Measurements from ENCODE around the gene DCST2. TPM values are rescaled to one million over a fixed set of nuclear protein-coding genes. Genes with fewer than 3 reads are reported as not detected.

Gene DCST2
- polyA plus RNA-seq, 3 donors, result 1.3 to 3.2 (median 2.1) TPM

DNA sequence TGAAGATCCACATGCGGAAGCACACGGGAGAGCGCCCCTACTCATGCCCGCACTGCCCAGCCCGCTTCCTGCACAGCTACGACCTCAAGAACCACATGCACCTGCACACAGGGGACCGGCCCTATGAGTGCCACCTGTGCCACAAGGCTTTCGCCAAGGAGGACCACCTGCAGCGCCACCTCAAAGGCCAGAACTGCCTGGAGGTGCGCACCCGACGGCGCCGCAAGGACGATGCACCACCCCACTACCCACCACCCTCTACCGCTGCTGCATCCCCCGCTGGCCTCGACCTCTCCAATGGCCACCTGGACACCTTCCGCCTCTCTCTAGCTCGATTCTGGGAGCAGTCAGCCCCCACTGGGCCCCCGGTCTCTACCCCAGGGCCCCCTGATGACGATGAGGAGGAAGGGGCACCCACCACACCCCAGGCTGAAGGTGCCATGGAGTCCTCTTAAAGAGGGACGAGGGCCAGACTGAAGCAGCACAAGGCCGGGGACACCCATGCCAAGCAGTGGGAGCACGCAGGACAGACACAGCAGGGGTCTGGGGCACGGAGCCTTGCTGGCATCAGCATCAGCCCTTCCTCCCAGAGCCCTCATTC lies 17.2 kb downstream of the DCST2 start:
- DNase-seq (ENCODE audit: extremely low read depth in 1 of 11, low read depth in 9 of 11, low spot score in 4 of 11), result no peak

DNA sequence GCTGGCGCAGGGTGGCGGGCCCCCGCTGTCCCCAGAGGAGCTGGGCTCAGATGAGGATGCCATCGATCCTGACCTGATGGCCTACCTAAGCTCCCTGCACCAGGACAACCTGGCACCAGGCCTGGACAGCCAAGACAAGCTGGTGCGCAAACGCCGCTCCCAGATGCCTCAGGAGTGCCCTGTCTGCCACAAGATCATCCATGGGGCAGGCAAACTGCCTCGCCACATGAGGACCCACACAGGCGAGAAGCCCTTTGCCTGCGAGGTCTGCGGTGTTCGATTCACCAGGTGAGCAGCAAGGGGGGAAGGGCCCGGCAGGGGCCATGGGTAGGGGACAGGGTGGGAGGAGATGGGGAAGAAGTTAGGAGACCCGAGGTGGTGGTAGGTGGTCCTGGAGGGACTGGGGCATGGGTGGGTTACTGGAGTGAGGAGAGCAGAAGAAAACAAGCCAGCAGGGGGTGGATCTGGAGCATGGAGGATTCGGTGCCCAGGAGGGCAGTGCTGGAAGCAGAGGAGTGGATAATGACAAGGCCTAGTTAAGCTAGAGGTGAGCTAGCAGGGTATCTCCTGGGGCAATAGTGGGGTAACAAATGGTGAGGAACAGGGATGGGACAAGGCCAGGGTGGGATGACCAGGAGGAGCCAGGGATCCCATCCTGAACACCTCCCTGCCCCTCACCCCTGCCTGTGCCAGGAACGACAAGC lies 17.9 kb downstream of the DCST2 start:
- DNase-seq (ENCODE audit: extremely low read depth in 1 of 11, low read depth in 9 of 11, low spot score in 4 of 11), result no peak

DNA sequence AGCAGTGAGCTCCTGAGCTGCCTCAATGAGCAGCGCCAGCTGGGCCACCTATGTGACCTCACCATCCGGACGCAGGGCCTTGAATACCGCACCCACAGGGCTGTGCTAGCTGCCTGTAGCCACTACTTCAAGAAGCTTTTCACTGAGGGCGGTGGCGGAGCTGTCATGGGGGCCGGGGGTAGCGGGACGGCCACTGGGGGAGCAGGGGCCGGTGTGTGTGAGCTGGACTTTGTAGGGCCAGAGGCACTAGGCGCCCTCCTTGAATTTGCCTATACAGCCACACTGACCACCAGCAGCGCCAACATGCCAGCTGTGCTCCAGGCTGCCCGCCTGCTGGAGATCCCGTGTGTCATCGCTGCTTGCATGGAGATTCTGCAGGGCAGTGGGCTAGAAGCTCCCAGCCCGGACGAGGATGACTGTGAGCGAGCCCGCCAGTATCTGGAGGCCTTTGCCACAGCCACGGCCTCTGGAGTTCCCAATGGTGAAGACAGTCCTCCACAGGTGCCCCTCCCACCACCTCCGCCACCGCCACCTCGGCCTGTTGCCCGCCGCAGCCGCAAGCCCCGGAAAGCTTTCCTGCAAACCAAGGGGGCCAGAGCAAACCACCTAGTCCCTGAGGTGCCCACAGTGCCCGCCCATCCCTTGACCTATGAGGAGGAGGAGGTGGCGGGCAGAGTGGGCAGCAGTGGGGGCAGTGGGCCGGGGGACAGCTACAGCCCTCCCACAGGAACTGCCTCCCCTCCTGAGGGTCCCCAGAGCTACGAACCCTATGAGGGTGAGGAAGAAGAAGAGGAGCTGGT lies 18.7 kb downstream of the DCST2 start:
- no peak for DNase-seq (ENCODE audit: extremely low read depth in 1 of 11, low read depth in 9 of 11, low spot score in 4 of 11)

DNA sequence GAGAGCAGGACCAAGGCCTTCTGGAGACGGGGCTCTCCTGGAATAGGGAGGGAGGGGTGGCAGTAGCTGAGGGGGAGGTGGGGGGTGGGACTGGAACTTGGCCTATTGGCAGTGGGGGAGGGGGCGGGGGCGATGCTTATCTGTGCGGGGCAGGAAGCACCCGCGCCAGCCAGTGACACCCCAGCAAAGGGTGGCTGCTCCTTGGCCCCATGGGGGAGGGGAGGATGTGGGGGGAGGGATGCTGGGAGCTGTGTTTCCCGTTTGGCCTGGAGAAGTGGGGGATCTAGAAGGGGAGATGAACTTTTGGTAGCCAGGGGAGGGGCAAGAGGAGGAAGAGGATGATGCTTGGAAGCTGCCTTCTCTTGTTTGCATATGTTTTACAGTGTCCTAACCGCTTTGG lies 19.9 kb downstream of the DCST2 start:
- no peak for DNase-seq (ENCODE audit: extremely low read depth in 1 of 11, low read depth in 9 of 11, low spot score in 4 of 11)

DNA sequence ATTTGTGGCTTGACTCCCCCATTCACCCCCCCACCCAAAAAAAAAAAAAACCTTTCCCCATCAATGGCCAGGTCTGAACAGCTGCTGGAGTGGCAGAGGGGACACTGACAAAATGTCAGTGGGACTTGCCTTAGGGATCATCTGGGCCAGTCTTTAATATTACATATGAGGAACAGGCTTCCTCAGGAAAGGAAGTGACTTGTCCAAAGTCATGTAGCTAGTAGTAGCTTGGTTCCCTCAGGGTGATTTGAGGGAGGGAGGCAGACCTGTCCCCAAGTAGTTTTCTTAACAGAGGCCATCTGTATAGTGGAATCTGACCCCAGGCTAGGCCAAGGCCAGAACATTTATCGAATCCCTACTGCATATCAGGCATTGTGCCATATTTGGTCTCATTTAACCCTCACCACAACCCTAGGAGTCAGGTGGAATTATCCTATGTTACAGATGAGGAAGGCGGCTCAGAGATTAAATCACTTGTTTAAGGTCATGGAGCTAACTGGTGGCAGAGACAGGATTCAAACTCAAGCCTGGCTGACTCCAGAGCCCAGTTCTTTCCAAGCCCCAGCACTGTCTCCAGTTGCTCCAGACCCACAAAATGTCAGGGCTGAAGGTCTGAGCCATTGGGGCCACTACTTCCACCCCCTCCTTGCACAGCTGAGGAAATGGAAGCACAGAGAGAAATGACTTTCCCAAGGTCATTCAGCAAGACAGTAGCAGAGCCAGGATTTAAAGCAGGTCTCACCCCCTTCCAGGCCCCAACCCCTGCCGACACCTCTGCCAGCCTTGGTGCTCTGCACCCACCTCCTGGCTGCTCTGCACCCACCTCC lies 20.6 kb downstream of the DCST2 start:
- DNase-seq (ENCODE audit: extremely low read depth in 1 of 11, low read depth in 9 of 11, low spot score in 4 of 11), result no peak

DNA sequence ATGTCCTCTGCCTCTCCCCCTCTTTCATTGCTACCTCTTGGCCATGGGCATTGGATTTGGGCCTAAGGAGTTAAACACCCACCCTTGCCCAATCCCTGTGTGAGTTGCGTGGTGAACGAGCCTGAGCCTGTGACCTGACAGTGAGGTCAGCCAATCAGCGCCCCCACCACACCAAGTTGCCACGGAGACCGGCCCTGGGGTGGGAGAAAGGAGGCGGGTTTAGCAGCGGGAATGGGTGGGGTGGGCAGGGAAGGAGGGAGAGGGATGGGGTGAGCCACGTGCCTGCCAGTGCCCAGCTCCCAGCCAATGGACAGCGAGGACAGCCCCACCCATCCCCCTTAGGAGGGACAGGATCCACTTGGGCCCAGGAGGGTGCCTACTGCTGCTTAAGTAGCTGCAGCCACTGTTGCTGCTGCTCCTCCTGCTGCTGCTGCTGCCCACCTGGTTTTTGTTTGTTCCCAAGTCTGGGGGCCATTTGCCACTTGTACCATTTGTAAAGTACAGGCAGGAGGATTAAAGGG lies 21.5 kb downstream of the DCST2 start:
- peak in 3 of 11 donors; percentile 8 to 18 (median 16) for DNase-seq (ENCODE audit: extremely low read depth in 1 of 11, low read depth in 9 of 11, low spot score in 4 of 11)

DNA sequence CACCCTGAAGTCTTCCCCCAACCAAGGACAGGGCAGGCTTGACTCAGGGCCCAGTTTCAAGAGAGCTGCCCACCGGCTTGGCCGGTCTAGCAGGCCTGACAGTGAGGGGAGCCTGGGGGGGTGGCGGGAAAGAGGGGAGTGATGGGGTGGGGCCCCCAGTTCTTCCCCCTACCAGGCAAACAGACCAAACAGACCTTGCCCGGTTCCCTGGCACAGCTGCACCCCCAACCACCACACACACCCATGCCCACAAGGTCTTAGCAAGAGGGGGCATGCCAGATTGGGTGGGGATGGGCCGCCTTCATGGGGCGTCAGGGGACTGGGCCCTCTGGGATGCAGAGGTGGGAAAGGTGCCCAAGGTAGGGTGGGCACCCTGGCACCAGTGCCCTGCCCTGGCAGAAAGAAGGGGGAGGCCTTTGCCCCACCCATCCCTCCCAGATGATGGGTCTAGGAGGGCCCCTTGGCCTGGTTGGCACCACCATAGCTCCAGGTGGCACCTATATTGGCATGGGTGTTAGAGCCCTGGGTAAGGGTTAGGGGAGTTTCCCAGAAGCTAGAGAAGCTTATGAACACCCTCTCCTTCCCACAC lies 22.1 kb downstream of the DCST2 start:
- no peak for DNase-seq (ENCODE audit: extremely low read depth in 1 of 11, low read depth in 9 of 11, low spot score in 4 of 11)

DNA sequence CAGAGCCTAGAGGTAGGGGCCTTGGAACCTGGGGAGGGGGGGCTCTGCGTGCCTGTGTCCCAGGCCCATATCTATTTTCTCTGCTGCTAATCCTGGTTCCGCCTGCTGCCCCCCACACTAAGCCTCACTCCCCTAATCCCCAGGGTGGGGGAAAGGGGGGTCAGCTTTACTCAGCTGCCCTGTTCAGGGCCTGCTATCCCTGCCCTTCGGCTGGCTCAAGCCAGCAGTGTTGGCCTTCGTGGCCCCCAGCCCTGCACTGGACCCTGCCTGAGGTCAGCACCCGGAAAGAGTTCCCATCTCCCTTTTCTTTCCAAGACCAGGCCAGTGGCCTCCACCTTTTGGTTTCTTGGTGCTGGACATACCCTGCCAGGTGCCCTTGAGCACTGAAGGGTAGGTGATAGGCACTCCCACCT lies 22.6 kb downstream of the DCST2 start:
- DNase-seq (ENCODE audit: extremely low read depth in 1 of 11, low read depth in 9 of 11, low spot score in 4 of 11), result no peak

DNA sequence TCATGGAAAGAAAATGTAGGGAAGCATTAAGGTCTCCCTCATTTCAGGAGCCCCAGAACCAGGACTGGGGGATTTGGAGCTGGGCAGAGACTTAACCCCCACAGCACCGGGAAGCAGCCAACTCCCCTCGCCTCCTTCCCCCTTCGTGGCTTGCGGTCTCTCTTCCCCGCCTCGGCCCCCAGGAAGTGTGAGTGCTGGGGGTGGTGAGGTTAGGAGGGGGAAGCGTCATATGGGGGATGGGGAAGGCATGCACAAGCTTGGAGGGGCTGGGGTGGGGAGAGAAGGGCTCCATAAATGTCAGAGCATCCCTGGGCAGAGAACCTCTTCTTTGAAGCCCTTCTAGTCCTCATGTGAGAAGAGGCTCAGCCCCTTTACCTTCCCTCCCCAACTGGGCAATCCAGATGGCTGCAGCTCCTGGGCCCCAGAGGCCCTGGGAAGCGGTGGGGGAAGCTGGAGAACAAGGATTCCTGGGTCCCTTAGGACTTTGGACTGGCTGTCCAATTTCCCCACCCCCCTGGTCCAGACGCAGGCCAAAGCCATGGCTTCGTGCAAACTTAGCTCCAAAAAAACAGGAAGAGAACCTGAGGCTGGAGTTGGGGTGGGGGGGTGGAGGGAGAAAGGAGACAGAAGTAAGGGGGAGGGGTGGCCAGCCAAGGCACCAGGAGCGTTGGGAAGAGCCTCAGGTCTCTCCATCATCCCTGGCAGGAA lies 23.2 kb downstream of the DCST2 start:
- DNase-seq (ENCODE audit: extremely low read depth in 1 of 11, low read depth in 9 of 11, low spot score in 4 of 11), result no peak

DNA sequence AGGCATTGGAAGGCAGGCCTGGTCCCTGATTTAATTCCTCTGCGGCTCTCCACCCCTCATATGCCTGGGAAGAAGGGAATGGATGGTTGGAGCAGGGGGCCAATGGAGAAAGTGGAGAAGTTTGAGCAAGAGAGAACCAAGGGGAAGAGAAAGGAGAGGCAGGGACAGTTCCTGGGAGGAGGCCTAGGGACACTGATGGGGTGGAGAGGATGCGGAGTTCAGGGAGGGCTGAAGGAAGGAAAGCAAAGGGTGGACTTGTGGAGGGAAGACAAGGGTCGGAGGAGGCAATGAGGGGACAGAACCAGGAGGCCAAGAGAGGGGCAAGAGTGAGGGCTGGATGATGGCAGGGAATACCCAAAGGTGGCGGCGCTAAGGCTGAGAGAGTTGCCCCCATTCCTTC lies 23.8 kb downstream of the DCST2 start:
- DNase-seq (ENCODE audit: extremely low read depth in 1 of 11, low read depth in 9 of 11, low spot score in 4 of 11), result no peak

DNA sequence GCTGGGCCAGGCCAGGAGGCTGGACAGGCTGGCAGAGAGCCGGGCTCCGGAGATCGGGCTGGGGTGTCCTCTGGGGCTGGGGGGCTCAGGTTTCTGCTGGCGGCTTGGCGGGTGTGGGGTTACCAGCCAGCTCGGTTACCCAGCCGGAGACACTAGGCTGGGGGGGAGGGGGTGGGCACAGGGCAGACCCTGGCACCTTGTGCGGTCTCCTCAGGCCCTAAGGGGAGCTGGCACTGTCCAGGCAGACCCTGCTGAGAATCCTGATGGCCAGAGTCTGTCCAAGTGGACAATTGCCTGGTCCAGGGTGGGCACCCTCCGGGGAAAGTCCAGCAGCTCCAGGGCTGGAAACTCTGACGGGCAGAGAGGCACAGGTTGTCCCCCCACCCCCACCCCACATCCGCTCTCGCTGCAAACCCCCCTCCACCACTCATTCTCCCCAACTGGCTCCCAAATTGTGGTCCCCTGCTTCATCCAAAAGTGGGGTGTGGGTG lies 24.3 kb downstream of the DCST2 start:
- no peak for DNase-seq (ENCODE audit: extremely low read depth in 1 of 11, low read depth in 9 of 11, low spot score in 4 of 11)

DNA sequence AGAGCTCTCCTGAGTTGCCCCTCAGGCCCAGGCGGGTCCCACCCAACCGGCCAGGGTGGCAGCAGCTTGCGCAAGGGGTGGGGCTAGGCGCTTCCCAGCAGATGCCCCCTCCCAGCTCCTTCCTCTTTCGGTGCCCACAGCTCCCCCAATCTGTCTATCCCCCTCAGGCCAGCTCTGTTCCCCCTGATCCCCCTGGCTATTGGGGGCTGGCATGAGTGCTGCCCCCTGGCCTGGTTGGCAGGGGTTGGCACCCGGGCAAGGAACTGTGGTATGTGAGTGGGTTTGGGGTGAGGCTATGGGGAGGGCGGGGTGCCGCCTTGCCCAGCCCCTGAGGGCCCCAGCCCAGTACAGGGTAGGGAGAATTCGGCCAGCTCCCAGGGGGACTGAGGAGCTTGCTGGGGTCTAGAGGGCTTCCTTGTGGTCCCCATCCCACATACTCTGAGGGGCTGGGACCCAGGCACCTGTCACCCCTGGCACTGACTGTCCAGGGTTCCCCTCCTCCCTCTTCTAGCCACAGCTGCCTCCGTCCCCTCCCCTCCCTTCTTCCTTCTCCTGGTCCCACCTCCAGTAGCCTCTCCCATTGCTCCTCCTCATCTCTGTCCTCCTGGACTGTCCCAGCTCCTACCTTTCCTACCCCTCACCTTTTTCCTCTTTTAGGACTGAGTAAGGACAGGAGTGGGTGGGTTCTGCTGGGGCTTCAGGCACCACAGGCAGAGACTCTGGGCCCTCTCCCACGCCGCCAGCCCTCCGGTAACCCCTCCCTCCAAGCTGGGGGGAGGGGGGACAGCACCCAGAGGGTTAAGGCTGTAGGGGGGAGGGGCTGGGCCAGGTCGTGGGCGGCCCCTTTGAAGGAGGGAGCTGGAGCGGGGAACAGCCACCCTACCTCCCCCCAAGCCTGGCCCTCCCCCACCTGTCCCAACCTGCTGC lies 25.3 kb downstream of the DCST2 start:
- no peak for DNase-seq (ENCODE audit: extremely low read depth in 1 of 11, low read depth in 9 of 11, low spot score in 4 of 11)

DNA sequence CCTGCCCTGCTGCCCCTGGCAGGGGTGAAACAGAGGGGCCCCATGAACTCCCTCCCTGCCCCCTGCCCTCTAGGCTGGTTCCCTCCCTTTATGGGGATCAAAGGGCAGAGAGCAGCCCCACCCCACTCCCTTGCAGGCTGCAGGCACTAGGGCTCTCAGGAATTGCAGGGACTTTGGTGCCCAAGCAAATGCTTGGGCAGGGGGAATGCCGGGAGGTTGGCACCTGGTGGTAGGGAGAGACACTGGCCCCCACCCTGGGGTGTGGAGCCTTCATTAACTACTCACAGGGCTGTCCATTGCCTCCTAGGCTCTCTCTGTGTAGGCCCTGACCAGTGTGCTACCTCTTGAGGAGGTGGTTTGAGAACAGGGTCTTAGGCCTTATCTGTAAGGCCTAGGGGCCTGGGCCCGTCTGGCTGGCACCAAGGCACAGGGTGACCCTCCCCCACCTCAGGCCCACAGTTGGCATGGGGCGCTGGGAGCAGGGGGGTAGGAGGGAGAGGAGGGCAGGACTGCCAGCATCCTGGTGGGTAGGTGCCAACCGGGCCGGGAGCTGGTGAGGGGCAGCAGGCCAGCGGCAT lies 26.2 kb downstream of the DCST2 start:
- DNase-seq (ENCODE audit: extremely low read depth in 1 of 11, low read depth in 9 of 11, low spot score in 4 of 11), result no peak

DNA sequence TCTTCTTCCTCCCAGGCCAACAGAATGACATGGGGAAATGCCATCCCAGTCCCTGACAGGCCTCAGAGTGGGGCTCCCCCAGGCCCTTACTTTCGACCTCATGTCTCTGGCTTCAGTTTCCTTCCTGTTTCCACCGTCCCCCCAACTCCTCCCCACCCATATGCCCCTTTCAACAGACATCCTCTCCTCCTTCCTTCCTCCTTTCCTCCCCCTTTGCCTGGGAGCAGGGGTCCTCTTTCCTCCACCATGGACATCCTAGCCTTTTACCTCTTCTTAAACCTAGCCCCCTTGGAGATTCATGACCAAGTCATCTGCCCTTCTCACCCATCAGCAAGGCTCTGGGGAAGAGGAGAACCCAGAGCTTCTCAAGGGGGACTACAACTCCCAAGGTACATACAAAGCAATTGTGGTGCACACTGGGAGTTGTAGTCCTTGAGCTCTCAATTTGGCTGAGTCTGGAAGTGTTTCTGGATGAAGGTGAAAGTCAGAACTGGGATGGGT lies 26.9 kb downstream of the DCST2 start:
- no peak for DNase-seq (ENCODE audit: extremely low read depth in 1 of 11, low read depth in 9 of 11, low spot score in 4 of 11)

DNA sequence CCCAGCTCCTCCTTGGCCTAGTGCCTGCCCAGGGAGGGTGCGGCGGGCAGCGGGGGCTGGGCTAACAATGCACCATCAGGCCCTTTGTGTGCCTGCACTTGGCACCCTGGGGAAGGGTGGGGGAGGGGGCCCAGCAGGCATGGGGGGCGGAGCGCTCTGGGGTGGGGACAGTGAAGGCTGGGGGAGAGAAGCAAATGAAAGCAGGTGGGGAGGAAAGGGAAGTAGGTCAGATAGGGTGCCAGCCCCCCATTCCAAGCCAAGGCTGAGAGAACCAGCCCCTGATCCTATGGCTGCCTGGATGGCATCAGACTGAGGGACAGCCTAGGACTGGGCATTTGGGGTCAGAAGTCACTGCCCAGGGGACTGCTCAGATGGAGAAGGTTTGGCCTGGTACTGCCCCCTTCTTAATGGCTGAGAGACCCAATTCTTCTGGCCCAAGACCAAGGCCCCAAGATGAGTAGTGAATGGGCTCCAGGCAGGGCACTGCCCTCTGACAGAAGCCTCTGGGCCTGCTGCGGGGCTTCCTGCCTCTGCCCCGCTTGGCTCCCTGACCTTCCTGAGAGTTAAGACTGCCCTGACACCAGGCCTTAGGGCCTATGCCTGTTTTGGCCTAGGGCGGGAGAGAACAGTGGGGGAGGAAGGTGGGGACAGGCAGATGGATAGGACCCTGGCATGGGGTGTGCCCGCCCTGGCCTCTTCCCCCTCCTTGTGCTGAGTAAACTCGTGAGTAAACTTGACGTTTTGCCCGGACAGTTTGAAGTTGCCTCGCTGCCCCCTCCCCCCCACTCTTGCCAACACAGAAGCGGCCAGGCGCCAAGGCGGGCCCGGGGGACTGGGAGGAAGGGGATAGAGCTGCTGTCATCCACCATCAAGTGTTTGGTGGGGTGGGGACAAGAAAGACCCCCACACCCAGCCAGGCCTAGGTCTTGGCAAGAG lies 28.2 kb downstream of the DCST2 start:
- no peak for DNase-seq (ENCODE audit: extremely low read depth in 1 of 11, low read depth in 9 of 11, low spot score in 4 of 11)
